Measurements from ENCODE around the gene RBM20. TPM values are rescaled to one million over a fixed set of nuclear protein-coding genes. Genes with fewer than 3 reads are reported as not detected.

The RBM20 gene
- total RNA-seq, 2 experiments from 2014 or later, result 0.03 TPM; not detected in 1

DNA sequence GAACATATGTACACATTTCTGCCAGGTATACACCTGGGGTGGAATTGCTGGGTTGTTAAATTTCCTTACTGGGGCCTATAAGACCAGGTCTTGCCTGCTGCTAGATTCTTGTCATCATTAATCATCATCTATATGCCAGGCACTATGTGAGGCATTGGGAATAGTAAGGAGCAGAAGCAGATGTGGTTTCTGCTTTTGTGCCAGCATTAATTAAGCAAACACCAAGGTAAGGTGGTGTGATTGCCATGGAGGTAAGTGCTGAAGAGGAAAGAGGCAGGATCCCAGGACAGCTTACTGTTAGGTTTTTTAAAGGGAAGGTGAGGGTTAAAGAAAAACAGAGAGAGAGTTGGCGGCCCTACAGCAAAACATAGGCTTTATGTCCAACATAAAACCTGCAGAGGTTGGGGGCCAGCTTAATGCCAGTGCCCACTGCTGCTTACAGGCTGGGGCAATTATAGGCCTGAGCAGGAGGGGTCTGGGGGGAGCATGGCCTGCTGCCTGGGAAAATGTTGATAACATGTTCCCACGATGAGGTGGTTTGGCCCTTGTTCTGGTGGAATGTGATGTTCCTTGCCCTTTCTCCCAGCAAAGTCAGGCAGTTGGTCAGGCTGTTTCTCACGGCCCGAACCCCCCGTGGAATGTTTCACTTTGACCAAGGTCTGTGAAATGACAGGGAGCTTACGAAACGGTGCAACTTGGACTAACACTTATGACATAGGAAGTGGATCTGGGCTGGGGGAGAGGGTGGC is 93.9 kb downstream of the RBM20 start:
- no peak overlapping the region for H3K27ac Mint-ChIP-seq
- CTCF ChIA-PET, result interaction anchor here (1.0 kb wide), 1 partner anchor 159 kb away, joined by 3 read pairs; no protein-coding TSS in a partner anchor
- no peak for ATAC-seq

DNA sequence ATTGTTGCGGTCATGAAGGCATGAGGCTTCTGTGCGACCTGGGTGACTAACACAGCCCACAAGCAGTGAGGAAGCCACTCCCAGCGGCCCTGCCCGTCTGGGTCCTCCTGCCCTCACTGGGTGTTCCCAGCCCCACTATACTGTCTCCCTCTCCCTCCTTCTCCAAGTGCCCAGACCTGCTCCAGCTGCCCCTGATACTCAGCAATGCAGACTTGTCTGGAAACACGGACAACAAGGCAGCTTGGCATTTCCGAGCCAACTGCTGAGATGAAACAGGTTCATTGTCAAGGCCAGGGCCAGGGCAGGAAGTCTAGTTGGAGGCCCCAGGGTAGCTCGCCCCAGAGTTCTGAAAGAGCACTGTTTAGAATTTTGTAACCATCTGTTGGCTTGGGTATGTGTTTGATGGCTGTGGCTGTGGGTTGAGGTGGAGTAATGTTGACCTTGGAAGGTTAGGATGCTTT is 95.7 kb downstream of the RBM20 start:
- ChIA-PET CTCF (interaction anchor here (1.0 to 1.3 kb wide), 2 partner anchors 68 to 129 kb away, joined by 3 to 9 read pairs; no protein-coding TSS in a partner anchor), POLR2A (interaction anchor here (0.7 kb wide), 1 partner anchor 131 kb away, joined by 3 read pairs; the partner anchor contains the start of gene PDCD4)
- H3K36me3 Mint-ChIP-seq (ENCODE audit: low read depth), result no peaks in the 10 kb centered on the region
- peaks cover 4% of the 10 kb centered on the region for H3K27me3 Mint-ChIP-seq (ENCODE audit: low read depth)
- H3K4me3 Mint-ChIP-seq, result no peak overlapping the region
- peak; percentile 45 for DNase-seq
- no peaks in the 10 kb centered on the region for H3K9me3 Mint-ChIP-seq (ENCODE audit: insufficient read depth)
- peak; percentile 70 for ATAC-seq
- peaks cover 40% of the 10 kb centered on the region for H3K4me1 Mint-ChIP-seq (ENCODE audit: low read depth)
- H3K27ac Mint-ChIP-seq, result peak overlapping the region; percentile 65

More for the DNA sequence above, 93.9 kb downstream of the RBM20 start:
- H3K36me3 Mint-ChIP-seq (ENCODE audit: low read depth), result no peaks in the 10 kb centered on the region
- H3K4me1 Mint-ChIP-seq (ENCODE audit: low read depth), result peaks cover 44% of the 10 kb centered on the region
- H3K9me3 Mint-ChIP-seq (ENCODE audit: insufficient read depth), result no peaks in the 10 kb centered on the region
- no peak overlapping the region for H3K4me3 Mint-ChIP-seq
- H3K27me3 Mint-ChIP-seq (ENCODE audit: low read depth), result peaks cover 17% of the 10 kb centered on the region
- POLR2A ChIA-PET, result no interaction called here
- no peak for DNase-seq

DNA sequence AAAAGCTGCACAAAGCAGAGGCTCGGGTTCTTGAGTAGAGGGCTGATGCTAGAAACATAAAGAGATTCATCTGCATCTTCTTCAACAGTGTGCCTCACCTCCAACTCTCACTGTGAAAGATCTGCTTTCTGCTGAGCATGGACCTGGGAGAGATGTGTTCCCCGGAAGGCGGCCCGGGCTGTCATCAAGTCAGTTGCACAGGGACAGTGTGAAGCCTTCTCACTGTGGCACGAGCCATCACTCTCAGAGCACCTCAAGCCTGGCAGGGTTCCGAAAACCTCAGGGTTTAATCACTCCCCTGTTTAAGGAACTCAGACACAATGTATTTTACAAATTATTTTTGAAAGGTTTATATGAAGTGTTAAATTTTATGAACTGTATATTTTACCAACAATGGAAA is 98.7 kb downstream of the RBM20 start:
- H3K4me3 Mint-ChIP-seq, result peak overlapping the region; percentile 49

DNA sequence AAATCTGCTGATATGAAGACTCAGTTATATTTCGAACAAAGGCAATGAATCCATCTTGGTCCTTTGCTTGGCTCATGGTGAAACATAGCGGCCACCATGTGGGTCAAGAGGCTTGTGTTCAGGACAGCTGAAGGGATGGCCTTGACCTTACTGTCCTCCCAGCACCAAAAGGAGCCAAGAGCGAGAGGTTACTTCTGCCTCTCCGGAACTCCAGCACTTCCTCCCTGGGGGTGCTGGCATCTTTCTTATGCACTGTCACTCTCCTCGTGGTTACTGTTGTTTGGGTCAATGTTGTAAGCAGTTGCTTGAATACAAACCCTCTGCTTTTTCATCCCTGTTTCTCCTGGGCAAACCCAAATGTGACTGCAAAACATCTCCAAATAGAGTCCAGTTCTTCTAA is 100.6 kb downstream of the RBM20 start:
- ATAC-seq (no peak), DNase-seq (no peak)
- no peak overlapping the region for H3K4me3 Mint-ChIP-seq
- no peaks in the 10 kb centered on the region for H3K27me3 Mint-ChIP-seq (ENCODE audit: low read depth)
- H3K36me3 Mint-ChIP-seq (ENCODE audit: low read depth), result peaks cover 10% of the 10 kb centered on the region
- no peak overlapping the region for H3K27ac Mint-ChIP-seq
- ChIA-PET CTCF (interaction anchor here (0.7 to 4.2 kb wide), 10 partner anchors 59 to 331 kb away, joined by 3 to 27 read pairs (median 6); partner anchors contain the start of gene ADRA2A), POLR2A (no interaction called here)
- peaks cover 56% of the 10 kb centered on the region for H3K4me1 Mint-ChIP-seq (ENCODE audit: low read depth)
- peaks cover 11% of the 10 kb centered on the region for H3K9me3 Mint-ChIP-seq (ENCODE audit: insufficient read depth)

More for the DNA sequence above, 98.7 kb downstream of the RBM20 start:
- no peaks in the 10 kb centered on the region for H3K9me3 Mint-ChIP-seq (ENCODE audit: insufficient read depth)
- ATAC-seq (no peak), DNase-seq (no peak)
- no peak overlapping the region for H3K27ac Mint-ChIP-seq
- peaks cover 54% of the 10 kb centered on the region for H3K4me1 Mint-ChIP-seq (ENCODE audit: low read depth)
- ChIA-PET POLR2A (no interaction called here), CTCF (interaction anchor here (1.2 to 4.2 kb wide), 6 partner anchors 61 to 154 kb away, joined by 3 to 18 read pairs (median 8); no protein-coding TSS in a partner anchor)
- no peaks in the 10 kb centered on the region for H3K27me3 Mint-ChIP-seq (ENCODE audit: low read depth)
- H3K36me3 Mint-ChIP-seq (ENCODE audit: low read depth), result no peaks in the 10 kb centered on the region

DNA sequence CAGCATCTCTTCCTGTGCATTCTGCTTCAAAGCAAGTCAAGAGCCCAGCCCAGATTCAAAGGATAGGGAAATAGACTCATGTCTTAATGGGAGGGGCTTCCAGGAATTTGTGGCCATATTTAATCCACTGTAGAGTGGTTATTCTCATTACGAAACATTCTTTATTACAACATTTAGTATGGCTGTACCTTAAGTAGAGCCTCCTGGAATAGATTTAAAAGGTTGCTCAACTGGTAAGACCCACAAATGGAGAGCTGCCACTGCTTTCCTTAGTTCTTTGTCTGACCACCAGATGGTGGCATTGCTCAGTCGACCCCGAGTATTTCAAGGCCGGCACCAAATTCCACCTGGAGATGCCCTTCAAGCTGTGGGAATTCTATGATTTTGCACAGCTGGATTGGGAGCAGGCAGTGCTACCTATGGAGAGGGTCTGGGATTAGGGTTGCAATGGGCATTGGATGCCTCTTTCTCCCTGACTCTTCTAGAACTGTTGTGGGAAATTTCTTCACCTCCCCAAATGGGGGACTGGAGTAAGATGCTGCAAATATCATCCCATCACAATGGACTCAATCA is 102.2 kb downstream of the RBM20 start:
- ChIA-PET CTCF (interaction anchor here (0.7 to 2.9 kb wide), 40 partner anchors 13 to 566 kb away, joined by 3 to 27 read pairs (median 4); partner anchors contain the start of gene ADRA2A), POLR2A (interaction anchor here (1.0 to 1.4 kb wide), 2 partner anchors 127 to 148 kb away, joined by 3 to 4 read pairs; no protein-coding TSS in a partner anchor)
- ATAC-seq (no peak), DNase-seq (peak; percentile 67)
- Mint-ChIP-seq H3K27me3 (ENCODE audit: low read depth) (no peaks in the 10 kb centered on the region), H3K36me3 (ENCODE audit: low read depth) (peaks cover 15% of the 10 kb centered on the region), H3K4me1 (ENCODE audit: low read depth) (peaks cover 54% of the 10 kb centered on the region), H3K9me3 (ENCODE audit: insufficient read depth) (peaks cover 13% of the 10 kb centered on the region), H3K27ac (no peak overlapping the region), H3K4me3 (no peak overlapping the region)

DNA sequence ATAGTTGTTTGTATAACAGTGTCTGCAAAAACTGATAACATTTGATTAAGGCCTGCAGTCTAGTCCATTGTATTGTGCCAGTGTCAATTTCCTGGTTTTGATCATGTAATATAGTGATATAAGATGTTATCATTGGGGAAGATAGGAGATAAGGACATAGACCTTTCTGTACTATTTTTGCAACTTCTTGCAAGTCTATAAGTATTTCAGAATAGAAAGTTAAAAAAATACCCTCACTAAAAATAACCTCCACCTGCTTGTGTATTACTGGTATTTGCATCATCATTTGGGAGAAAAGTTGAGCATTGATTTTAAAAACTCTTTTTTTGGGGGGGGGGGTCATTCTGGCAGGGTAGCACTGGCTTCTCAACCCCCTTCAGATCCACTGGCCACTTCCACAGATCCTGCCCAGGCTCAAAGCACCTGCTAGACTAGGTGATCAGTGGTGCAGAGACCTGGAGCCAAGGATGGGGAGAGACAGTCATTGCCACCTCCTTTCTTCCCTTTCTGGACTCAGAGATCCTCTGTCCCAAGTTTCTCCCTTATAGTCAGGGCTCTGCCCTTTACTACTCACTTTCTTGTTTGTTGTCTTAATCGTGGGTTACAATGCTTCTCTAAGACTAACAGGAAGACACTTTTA is 103.0 kb downstream of the RBM20 start:
- peaks cover 15% of the 10 kb centered on the region for H3K36me3 Mint-ChIP-seq (ENCODE audit: low read depth)
- POLR2A ChIA-PET, result interaction anchor here (1.0 kb wide), 1 partner anchor 147 kb away, joined by 4 read pairs; no protein-coding TSS in a partner anchor

DNA sequence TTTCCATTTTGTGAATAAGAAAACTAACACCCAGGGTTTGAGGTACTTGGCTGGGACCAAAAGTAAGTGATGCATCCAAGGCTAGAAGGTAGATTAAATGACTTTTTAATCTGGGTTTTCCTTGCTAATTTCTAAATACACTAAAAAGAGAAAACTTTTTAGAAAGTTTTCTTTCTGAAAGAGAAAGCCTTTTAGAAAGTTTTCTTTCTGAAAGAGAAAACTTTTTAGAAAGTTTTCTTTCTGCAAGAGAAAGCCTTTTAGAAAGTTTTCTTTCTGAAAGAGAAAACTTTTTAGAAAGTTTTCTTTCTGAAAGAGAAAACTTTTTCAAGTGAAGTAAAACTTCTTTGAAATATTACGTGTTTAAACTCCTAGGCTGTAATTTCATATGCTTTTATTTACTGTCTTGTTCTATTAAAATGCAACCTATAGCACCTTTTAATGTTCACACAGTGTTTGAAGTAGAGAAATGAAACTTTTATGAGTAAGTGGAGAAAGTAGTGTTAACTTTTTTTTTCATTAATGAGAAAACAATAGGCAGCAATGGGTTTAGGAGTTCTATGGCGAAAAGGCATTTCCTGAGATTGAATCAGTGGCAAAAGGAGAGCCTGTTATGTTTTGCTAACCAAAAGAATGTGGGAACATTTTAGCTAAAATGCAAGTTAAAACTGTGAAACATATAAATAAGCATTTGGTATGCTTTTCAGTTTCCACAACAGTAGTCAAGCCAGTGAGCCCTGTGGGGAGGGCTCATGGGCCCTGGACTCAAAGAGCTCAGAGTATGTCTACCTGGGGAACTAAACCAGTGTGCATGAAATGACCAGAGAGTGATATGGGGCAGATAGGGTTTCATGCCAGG is 103.7 kb downstream of the RBM20 start:
- H3K4me3 Mint-ChIP-seq, result peak overlapping the region; percentile 58
- peaks cover 15% of the 10 kb centered on the region for H3K36me3 Mint-ChIP-seq (ENCODE audit: low read depth)
- DNase-seq (no peak), ATAC-seq (no peak)
- ChIA-PET CTCF (interaction anchor here (0.9 to 2.9 kb wide), 9 partner anchors 55 to 150 kb away, joined by 3 to 12 read pairs (median 4); no protein-coding TSS in a partner anchor), POLR2A (interaction anchor here (0.8 to 1.2 kb wide), 4 partner anchors 26 to 125 kb away, joined by 3 to 4 read pairs (median 4); partner anchors contain the start of gene PDCD4)
- H3K9me3 Mint-ChIP-seq (ENCODE audit: insufficient read depth), result peaks cover 13% of the 10 kb centered on the region
- H3K27ac Mint-ChIP-seq, result peak overlapping the region; percentile 77
- no peaks in the 10 kb centered on the region for H3K27me3 Mint-ChIP-seq (ENCODE audit: low read depth)
- H3K4me1 Mint-ChIP-seq (ENCODE audit: low read depth), result peaks cover 49% of the 10 kb centered on the region

More for the DNA sequence above, 103.0 kb downstream of the RBM20 start:
- no peak for DNase-seq
- Mint-ChIP-seq H3K4me3 (peak overlapping the region; percentile 35), H3K27me3 (ENCODE audit: low read depth) (no peaks in the 10 kb centered on the region), H3K4me1 (ENCODE audit: low read depth) (peaks cover 54% of the 10 kb centered on the region), H3K9me3 (ENCODE audit: insufficient read depth) (peaks cover 13% of the 10 kb centered on the region), H3K27ac (peak overlapping the region; percentile 76)
- CTCF ChIA-PET, result interaction anchor here (1.0 to 2.9 kb wide), 31 partner anchors 14 to 329 kb away, joined by 3 to 27 read pairs (median 4); partner anchors contain the start of gene ADRA2A
- peak; percentile 35 for ATAC-seq

DNA sequence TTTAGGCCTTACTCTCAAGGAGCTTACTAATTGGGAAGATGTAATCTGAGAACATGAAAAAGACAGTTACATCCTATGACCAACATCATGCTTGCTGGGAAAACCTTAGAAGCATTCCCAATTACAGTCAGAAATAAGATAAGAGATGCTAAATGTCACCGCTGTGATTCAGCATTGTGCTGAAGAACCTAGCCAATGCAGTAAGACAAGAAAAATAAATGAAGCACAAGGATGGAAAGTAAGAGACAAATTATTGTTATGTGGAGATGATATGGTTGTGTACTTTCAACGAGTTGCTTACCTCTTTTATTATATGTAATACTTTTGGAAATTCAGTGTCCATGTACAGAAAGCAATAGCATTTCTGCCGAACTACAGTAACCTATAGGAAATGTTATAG is 104.8 kb downstream of the RBM20 start:
- no peak overlapping the region for H3K27ac Mint-ChIP-seq
- H3K4me1 Mint-ChIP-seq (ENCODE audit: low read depth), result peaks cover 52% of the 10 kb centered on the region
- peaks cover 13% of the 10 kb centered on the region for H3K9me3 Mint-ChIP-seq (ENCODE audit: insufficient read depth)
- CTCF ChIA-PET, result interaction anchor here (0.9 to 2.9 kb wide), 7 partner anchors 54 to 145 kb away, joined by 3 to 12 read pairs (median 6); no protein-coding TSS in a partner anchor
- H3K36me3 Mint-ChIP-seq (ENCODE audit: low read depth), result peaks cover 15% of the 10 kb centered on the region
- no peaks in the 10 kb centered on the region for H3K27me3 Mint-ChIP-seq (ENCODE audit: low read depth)
- ATAC-seq (no peak), DNase-seq (no peak)
- no peak overlapping the region for H3K4me3 Mint-ChIP-seq
- POLR2A ChIA-PET, result interaction anchor here (0.8 to 1.2 kb wide), 3 partner anchors 25 to 123 kb away, joined by 3 to 4 read pairs (median 3); partner anchors contain the start of gene PDCD4

DNA sequence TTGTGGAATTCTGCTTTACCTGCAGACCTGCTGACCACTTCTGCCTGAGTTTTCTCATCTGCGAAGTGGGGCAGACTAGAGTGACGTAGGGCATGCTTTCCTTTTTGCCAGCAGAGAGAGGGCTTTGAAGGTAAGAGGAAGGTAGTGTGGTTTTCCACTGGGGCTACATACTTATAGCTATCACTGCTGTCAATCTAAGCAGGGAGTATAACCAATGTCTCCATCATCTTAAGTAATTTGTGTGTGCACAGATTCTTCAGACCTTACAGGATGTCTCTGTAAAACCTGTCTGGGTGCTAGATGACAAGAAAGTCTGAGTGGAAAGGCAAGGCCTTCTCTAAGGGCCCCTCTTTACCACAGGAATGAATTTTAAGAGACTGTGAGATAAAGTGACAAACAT is 106.8 kb downstream of the RBM20 start:
- peak overlapping the region; percentile 1 for H3K27ac Mint-ChIP-seq
- ChIA-PET CTCF (interaction anchor here (0.6 to 1.5 kb wide), 2 partner anchors 116 to 143 kb away, joined by 4 to 5 read pairs; no protein-coding TSS in a partner anchor), POLR2A (no interaction called here)
- no peak overlapping the region for H3K4me3 Mint-ChIP-seq
- ATAC-seq (peak; percentile 71), DNase-seq (no peak)
- H3K27me3 Mint-ChIP-seq (ENCODE audit: low read depth), result no peaks in the 10 kb centered on the region
- H3K9me3 Mint-ChIP-seq (ENCODE audit: insufficient read depth), result peaks cover 13% of the 10 kb centered on the region
- H3K36me3 Mint-ChIP-seq (ENCODE audit: low read depth), result peaks cover 15% of the 10 kb centered on the region
- peaks cover 63% of the 10 kb centered on the region for H3K4me1 Mint-ChIP-seq (ENCODE audit: low read depth)

DNA sequence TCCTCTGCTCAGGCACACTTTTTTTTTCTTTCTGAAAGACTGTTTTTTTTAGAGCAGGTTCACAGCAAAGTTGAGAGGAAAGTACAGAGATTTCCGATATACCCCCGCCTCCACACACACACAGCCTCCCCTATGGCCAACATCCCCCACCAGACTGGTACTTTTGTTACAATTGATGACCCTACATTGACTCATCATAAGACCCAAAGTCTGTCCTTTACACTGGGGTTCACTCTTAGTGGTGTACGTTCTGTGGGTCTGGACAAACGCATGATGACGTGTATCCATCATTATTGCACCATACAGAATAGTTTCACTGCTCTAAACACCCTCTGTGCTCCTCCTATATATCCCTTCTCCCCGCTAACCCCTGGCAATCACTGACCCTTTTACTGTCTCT is 107.7 kb downstream of the RBM20 start:
- Mint-ChIP-seq H3K4me1 (ENCODE audit: low read depth) (peaks cover 57% of the 10 kb centered on the region), H3K9me3 (ENCODE audit: insufficient read depth) (peaks cover 13% of the 10 kb centered on the region), H3K36me3 (ENCODE audit: low read depth) (peaks cover 15% of the 10 kb centered on the region), H3K27me3 (ENCODE audit: low read depth) (no peaks in the 10 kb centered on the region), H3K27ac (peak overlapping the region; percentile 63), H3K4me3 (no peak overlapping the region)
- no peak for DNase-seq
- ATAC-seq, result no peak
- ChIA-PET POLR2A (no interaction called here), CTCF (no interaction called here)

Data from activated CD8-positive, alpha-beta T cell treated with anti-CD3 and anti-CD28 coated beads, Interleukin-2, amount 10 ng/mL, durations not matched to agents 7 days and 5 days (primary cell).